ENCODE data around the gene LPP. TPM values are rescaled to one million over a fixed set of nuclear protein-coding genes. Genes with fewer than 3 reads are reported as not detected.

LPP gene
- total RNA-seq, 1 experiment from 2014 or later = 20.4 TPM

DNA sequence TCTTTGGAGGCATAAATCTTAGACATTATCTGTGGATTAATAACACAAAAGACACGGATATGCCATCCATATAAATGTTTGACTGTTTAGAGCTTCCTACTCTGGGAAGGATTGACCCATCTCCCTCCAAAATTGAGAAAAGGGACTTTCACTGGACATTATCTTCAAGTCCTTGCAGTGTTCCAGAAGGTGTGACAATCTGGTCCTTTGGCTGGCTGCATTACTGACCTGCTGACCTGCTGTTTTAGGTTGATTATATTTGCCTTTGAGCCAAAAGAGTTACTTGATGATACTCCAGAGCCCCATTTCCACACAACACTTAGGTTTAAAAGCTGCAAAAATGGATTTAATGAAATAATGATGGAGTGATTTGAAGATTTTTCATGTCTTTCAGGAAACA lies 504.6 kb downstream of the LPP start:
- no peak for ATAC-seq
- no peaks in the 10 kb centered on the region for H3F3A ChIP-seq (ENCODE audit: low read length, unreplicated experiment)
- no peaks in the 10 kb centered on the region for H3K9me2 ChIP-seq (replicated peaks; ENCODE audit: low read length)
- no peak overlapping the region for H3K4me3 ChIP-seq (ENCODE audit: low read length)
- CTCF ChIA-PET = no interaction called here
- no peaks in the 10 kb centered on the region for H3K9me3 ChIP-seq (ENCODE audit: low read length)
- TF ChIP-seq EZH2 (IDR thresholded peaks at IDR 0.05; ENCODE audit: low read length, unreplicated experiment) (no peak), EZH2phosphoT487 (IDR thresholded peaks at IDR 0.05; ENCODE audit: borderline replicate concordance, low read length) (no peak), CTCF (conservative IDR thresholded peaks at IDR 0.05; ENCODE audit: low read depth, low read length) (no peak)
- H2AFZ ChIP-seq (ENCODE audit: low read length) = no peak overlapping the region
- intact Hi-C loops (cut with micrococcal nuclease) = no loop called here
- H4K20me1 ChIP-seq (ENCODE audit: low read length) = no peaks in the 10 kb centered on the region
- no peak for DNase-seq
- H3K4me1 ChIP-seq (ENCODE audit: insufficient read depth, low read length) = no peaks in the 10 kb centered on the region
- no peaks in the 10 kb centered on the region for H3K79me2 ChIP-seq (ENCODE audit: low read length)
- POLR2A ChIA-PET (ENCODE audit: unreplicated experiment) = no interaction called here
- BruUV-seq (replicated peaks) = no TSS peak
- no peak overlapping the region for H3K9ac ChIP-seq (ENCODE audit: low read length)
- H3K27me3 ChIP-seq (ENCODE audit: low read length) = no peaks in the 10 kb centered on the region
- no peak overlapping the region for H3K4me2 ChIP-seq (ENCODE audit: low read length)
- H3K27ac ChIP-seq (ENCODE audit: low read length) = no peak overlapping the region
- H3K36me3 ChIP-seq (ENCODE audit: low read depth, low read length) = no peaks in the 10 kb centered on the region

GRCh38 chr3:188659449-188660090 lies 505.6 kb downstream of the LPP start:
- H2AFZ ChIP-seq (ENCODE audit: low read length) = no peak overlapping the region
- H3K27me3 ChIP-seq (ENCODE audit: low read length) = no peaks in the 10 kb centered on the region
- H3K4me2 ChIP-seq (ENCODE audit: low read length) = no peak overlapping the region
- no peak overlapping the region for H3K27ac ChIP-seq (ENCODE audit: low read length)
- peak; percentile 31; the same call in 1 of the 2 replicates for ATAC-seq
- DNase-seq = no peak
- H3F3A ChIP-seq (ENCODE audit: low read length, unreplicated experiment) = no peaks in the 10 kb centered on the region
- BruUV-seq (replicated peaks) = no TSS peak
- TF ChIP-seq EZH2 (IDR thresholded peaks at IDR 0.05; ENCODE audit: low read length, unreplicated experiment) (no peak), EZH2phosphoT487 (IDR thresholded peaks at IDR 0.05; ENCODE audit: borderline replicate concordance, low read length) (no peak), CTCF (conservative IDR thresholded peaks at IDR 0.05; ENCODE audit: low read depth, low read length) (no peak)
- POLR2A ChIA-PET (ENCODE audit: unreplicated experiment) = no interaction called here
- intact Hi-C loops (cut with micrococcal nuclease) = no loop called here
- no peaks in the 10 kb centered on the region for H3K9me2 ChIP-seq (replicated peaks; ENCODE audit: low read length)
- no peaks in the 10 kb centered on the region for H4K20me1 ChIP-seq (ENCODE audit: low read length)
- CTCF ChIA-PET = interaction anchor here (0.5 kb wide), 1 partner anchor 117 kb away, joined by 4 read pairs; no protein-coding TSS in a partner anchor
- no peak overlapping the region for H3K4me3 ChIP-seq (ENCODE audit: low read length)
- H3K79me2 ChIP-seq (ENCODE audit: low read length) = no peaks in the 10 kb centered on the region
- no peaks in the 10 kb centered on the region for H3K9me3 ChIP-seq (ENCODE audit: low read length)
- H3K9ac ChIP-seq (ENCODE audit: low read length) = no peak overlapping the region
- H3K4me1 ChIP-seq (ENCODE audit: insufficient read depth, low read length) = no peaks in the 10 kb centered on the region
- no peaks in the 10 kb centered on the region for H3K36me3 ChIP-seq (ENCODE audit: low read depth, low read length)

GRCh38 chr3:188660415-188660814 lies 506.5 kb downstream of the LPP start:
- Histone ChIP-seq H3K9ac (ENCODE audit: low read length) (no peak overlapping the region), H2AFZ (ENCODE audit: low read length) (no peak overlapping the region), H3K4me2 (ENCODE audit: low read length) (no peak overlapping the region), H4K20me1 (ENCODE audit: low read length) (no peaks in the 10 kb centered on the region), H3K4me3 (ENCODE audit: low read length) (no peak overlapping the region), H3K9me3 (ENCODE audit: low read length) (no peaks in the 10 kb centered on the region), H3K27ac (ENCODE audit: low read length) (no peak overlapping the region), H3K4me1 (ENCODE audit: insufficient read depth, low read length) (no peaks in the 10 kb centered on the region), H3K36me3 (ENCODE audit: low read depth, low read length) (no peaks in the 10 kb centered on the region), H3K9me2 (replicated peaks; ENCODE audit: low read length) (no peaks in the 10 kb centered on the region), H3F3A (ENCODE audit: low read length, unreplicated experiment) (no peaks in the 10 kb centered on the region), H3K79me2 (ENCODE audit: low read length) (no peaks in the 10 kb centered on the region), H3K27me3 (ENCODE audit: low read length) (no peaks in the 10 kb centered on the region)
- no peak for TF ChIP-seq EZH2phosphoT487 (IDR thresholded peaks at IDR 0.05; ENCODE audit: borderline replicate concordance, low read length)
- TF ChIP-seq CTCF (conservative IDR thresholded peaks at IDR 0.05; ENCODE audit: low read depth, low read length) = no peak
- TF ChIP-seq EZH2 (IDR thresholded peaks at IDR 0.05; ENCODE audit: low read length, unreplicated experiment) = no peak
- ChIA-PET CTCF (no interaction called here), POLR2A (ENCODE audit: unreplicated experiment) (no interaction called here)
- no peak for DNase-seq
- ATAC-seq = no peak
- intact Hi-C loops (cut with micrococcal nuclease) = no loop called here
- BruUV-seq (replicated peaks) = no TSS peak

All from PC-3 (cell line).